Fibroblast of mammary gland (primary cell): ENCODE results near the gene RNF214.
"Not testable (repeated sequence)": the region's sequence is repeated elsewhere in the genome, so short reads cannot be mapped to it uniquely, and the experiment has no call there.

Experiments used
- DNase-seq: peaks from one replicate; pipeline ENCODE4 v3.0.0-alpha.2; 2010; ENCODE audit warnings: low read depth
- H3K4me3 ChIP-seq: 2 replicates; pipeline ENCODE4 v1.5.1; 2011; ENCODE audit warnings: low read depth, mild to moderate bottlenecking, low read length, moderate library complexity; ENCODE audit not compliant: control insufficient read depth
- CTCF ChIP-seq: conservative IDR thresholded peaks from 2 replicates; pipeline ENCODE4 v1.5.1; 2011; ENCODE audit warnings: low read depth, low read length, inconsistent platforms; ENCODE audit not compliant: control insufficient read depth, insufficient read depth

The RNF214 gene

GRCh38 chr11:117265745-117266144 is 33.3 kb downstream of the RNF214 start:
- TF ChIP-seq CTCF: no peak
- no peak for DNase-seq
- no peak overlapping the region for H3K4me3 ChIP-seq

GRCh38 chr11:117269856-117270255 is 37.4 kb downstream of the RNF214 start:
- DNase-seq: no peak
- H3K4me3 ChIP-seq: no peak overlapping the region
- TF ChIP-seq CTCF: no peak

- no peak for DNase-seq
- no peak overlapping the region for H3K4me3 ChIP-seq
- no peak for TF ChIP-seq CTCF
These were observed 38.7 kb downstream of the RNF214 start for GRCh38 chr11:117271208-117271607.

GRCh38 chr11:117272175-117272574 is 39.7 kb downstream of the RNF214 start:
- not testable (repeated sequence) for H3K4me3 ChIP-seq, DNase-seq

GRCh38 chr11:117273550-117274289 is 41.2 kb downstream of the RNF214 start:
- peak; percentile 91 for DNase-seq
- no peak for TF ChIP-seq CTCF
- H3K4me3 ChIP-seq: no peak overlapping the region

- TF ChIP-seq CTCF: no peak
- DNase-seq: no peak
- no peak overlapping the region for H3K4me3 ChIP-seq
These were observed 45.9 kb downstream of the RNF214 start for GRCh38 chr11:117278347-117278746.

GRCh38 chr11:117279711-117280376 is 47.4 kb downstream of the RNF214 start:
- no peak for TF ChIP-seq CTCF
- no peak overlapping the region for H3K4me3 ChIP-seq
- DNase-seq: no peak
